CD4-positive, alpha-beta T cell treated with Interleukin-6 for 4 hours (primary cell): ENCODE results near the gene GFM2.
"Not testable (repeated sequence)": the region's sequence is repeated elsewhere in the genome, so short reads cannot be mapped to it uniquely, and the experiment has no call there.

Experiments
- DNase-seq: peaks from one replicate; pipeline ENCODE4 v3.0.0-alpha.2; 2020; ENCODE audit warnings: mixed read lengths

Gene GFM2

GRCh38 chr5:74717596-74717995 lies 49.3 kb downstream of the GFM2 start:
- no peak for DNase-seq

- DNase-seq = no peak
Observed at GRCh38 chr5:74693191-74693590, 73.7 kb downstream of the GFM2 start.

GRCh38 chr5:74686962-74687751 lies 79.8 kb downstream of the GFM2 start:
- DNase-seq = no peak

GRCh38 chr5:74685979-74686631 lies 80.8 kb downstream of the GFM2 start:
- DNase-seq = peak; percentile 3

GRCh38 chr5:74684900-74685851 lies 81.7 kb downstream of the GFM2 start, which contains the start of gene HEXB:
HEXB (plus strand) TSS chr5:74685233; CDS start chr5:74685261, 28 bp downstream.
- peak; percentile 90 for DNase-seq

- DNase-seq = no peak
Observed at GRCh38 chr5:74679966-74680365, 87.0 kb downstream of the GFM2 start.

- DNase-seq = not testable (repeated sequence)
Observed at GRCh38 chr5:74679300-74679699, 87.6 kb downstream of the GFM2 start.

- DNase-seq = not testable (repeated sequence)
Observed at GRCh38 chr5:74678123-74678522, 88.8 kb downstream of the GFM2 start.

GRCh38 chr5:74676466-74676865 lies 90.5 kb downstream of the GFM2 start:
- DNase-seq = not testable (repeated sequence)

GRCh38 chr5:74673011-74673790 lies 93.7 kb downstream of the GFM2 start:
- no peak for DNase-seq

GRCh38 chr5:74672215-74672877 lies 94.6 kb downstream of the GFM2 start:
- no peak for DNase-seq
